GM21619 (cell line): ENCODE measurements around the gene GLO1.

ENCODE experiments used
- ATAC-seq: cut with Tn5 transposase; IDR thresholded peaks from one replicate; pipeline ENCODE4 v1.9.1; 2021; ENCODE audit not compliant: unreplicated experiment

The GLO1 gene

DNA sequence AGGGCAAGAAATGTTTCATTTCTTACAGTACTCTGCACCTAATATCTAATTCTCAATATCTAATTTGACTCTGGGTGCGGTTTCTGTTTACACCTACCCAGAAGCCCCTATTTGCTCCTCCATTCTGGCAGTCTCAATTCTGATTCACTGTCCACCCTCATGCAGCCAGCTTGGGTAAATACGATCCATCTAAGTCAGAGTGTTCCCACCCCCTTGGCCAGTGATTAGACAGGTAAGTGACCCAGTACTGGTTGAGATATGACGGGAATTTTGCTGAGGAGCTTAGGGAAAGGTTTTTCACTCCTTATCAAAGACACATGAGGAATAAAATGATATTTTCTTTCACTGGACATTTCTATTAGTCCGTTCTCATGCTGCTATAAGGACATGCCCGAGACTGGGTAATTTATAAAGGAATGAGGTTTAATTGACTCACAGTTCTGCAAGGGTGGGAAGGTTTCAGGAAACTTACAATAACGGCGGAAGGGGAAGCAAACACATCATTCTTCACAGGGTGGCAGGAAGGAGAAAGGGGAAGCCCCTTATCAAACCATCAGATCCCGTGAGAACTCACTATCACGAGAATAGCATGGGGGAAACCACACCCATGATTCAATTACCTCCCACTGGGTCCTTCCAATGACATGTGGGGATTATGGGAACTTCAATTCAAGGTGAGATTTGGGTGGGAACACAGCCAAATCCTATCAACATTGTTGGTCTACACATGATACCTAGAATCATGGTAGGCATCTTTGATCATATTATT is 29.4 kb downstream of the GLO1 start:
- ATAC-seq: no peak

DNA sequence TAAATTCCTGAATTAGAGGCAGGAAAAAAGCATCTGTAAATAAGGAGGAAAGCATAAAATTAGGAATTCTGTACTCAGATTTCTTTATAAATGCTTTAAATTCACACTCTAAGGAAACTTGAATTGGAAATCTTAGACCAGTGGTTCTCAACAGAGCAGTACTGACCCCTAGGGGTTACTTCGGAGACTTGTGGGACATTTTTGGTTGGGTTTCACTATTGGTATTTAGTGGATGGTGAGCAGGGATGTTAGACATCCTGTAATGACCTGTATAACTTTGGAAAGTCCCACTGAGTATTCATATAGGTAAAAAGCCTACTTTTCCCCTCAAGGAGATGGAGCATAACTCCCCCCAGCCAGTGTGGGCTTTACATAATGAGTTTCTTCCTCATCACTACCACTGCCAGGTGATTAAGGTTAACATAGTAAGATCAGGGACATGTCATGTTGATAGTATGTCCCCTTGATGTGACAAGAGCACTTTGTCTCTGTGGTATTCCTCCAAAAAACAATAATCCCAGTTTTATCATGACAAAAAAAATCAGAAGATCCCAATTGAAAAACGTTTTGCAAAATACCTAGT is 31.0 kb downstream of the GLO1 start:
- peak; percentile 78 for ATAC-seq

DNA sequence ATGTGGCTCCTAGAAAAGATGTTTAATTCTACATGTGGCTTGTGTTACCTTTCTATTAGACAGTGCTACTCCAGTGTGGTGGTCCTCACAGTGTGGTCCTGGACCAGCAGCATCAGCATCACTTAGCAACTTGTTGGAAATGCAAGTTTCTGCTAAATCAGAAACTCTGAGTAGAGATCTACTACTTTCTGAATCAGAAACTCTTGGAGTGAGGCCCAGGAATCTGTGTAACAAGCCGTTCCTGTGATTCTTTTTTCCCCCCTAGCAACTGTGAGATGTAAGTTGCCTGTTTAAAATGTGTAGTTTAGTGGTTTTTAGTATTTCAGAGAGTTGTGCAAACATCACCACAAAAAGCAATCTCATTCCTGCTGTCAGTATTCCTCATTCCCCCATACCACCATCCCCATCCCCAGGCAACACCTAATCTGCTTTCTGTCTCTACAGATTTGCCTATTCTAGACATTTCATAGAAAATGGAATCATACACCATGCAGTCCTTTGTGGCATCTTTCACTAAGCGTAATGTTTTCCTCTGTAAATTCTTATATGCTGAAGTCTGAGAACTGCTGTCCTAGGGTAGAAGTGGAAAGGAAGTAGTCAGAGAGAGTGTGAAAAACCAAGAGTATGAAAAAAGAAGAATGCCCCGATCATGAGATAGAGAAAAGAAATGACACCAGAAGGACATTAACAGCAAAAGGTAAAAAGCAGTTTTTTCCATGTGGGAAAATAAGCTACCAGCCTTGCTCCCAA is 44.4 kb downstream of the GLO1 start:
- no peak for ATAC-seq

DNA sequence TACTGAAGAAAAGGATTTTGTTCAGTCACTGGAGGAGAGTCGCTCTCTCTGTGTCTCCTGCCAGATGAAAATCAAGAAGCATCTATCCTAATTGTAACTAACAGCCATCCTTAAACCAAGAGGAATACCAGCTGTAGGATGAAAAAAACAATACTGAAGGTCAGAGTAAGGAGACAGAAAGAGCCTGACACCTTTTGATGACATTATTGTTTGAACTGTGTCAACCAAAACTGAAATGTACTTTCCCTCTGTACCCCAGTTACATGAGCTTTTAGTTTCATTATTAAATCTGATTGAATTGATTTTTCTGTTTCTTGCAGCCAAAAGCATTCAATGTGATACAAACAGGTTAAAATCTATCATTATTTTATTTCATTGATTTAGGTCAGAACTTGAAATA is 46.0 kb downstream of the GLO1 start:
- no peak for ATAC-seq

DNA sequence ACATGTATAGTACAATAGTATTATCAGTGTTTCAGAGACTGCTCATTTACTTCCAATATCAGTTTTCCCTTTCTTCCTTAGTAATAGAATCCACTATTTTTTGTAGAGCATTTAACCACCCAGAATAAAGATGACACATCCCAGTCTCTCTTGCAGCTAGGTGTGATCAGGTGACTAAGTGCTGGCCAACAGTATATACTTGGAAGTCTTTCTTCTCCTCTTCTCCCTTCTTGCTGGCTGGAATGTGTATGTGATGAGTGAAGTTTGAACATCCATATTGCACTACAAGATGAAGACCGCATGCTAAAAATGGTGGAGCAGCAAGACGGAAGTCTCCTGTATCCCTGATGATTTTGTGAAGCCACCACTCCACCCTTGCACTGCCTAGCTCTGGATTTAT is 48.7 kb downstream of the GLO1 start:
- ATAC-seq: no peak

DNA sequence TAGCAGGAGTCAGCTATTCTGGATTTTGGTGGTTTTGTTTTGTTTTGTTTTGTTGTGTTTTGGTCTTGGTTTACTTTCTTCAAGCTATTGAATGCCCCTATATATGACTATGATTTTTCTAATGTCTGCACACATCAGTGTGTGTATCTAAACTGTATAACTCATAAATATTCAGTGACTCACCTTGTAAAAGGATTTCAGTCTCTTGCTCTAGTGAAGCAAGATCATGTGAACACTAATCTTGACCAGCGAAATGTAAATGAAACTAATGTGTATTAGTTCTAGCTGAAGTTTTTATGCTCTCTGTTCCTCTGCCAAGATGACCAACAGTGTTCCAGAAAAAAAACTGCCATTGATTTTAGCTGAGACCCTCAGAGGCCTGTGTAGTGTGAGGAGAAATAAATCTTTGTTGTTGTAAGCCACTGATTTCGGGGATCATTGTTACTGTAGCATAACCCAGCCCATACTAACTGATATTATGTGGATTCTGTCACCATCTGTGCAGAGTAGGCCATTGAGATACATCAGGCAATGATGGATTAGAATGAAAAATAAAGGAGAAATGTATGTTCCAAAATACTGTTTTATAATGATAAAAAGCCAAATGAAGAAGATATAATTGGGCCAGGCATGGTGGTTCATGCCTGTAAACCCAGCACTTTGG is 51.7 kb downstream of the GLO1 start:
- ATAC-seq: no peak

DNA sequence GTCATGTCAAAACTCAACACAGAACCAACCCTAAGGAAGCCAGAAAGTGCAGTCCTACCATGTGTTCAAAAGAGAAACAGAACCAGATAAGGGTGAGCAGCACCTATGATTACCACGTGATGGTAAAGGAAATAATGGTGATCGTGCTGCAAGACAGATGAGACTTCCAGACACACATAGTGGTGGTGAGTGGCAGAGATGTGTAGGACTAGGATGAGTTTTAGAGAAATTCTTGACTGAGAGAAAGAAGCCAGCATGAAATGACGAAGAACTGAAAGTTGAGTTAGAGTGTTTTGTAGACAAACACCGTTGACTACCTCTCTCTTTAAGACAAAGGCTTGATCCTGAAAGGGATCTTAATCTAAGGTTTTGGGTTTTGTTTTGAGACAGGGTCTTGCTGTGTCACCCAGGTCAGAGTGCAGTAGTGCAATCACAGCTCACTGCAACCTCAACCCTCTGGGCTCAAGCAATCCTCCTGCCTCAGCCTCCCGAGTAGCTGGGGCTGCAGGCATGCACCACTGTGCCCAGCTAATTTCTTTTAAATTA is 52.7 kb downstream of the GLO1 start:
- no peak for ATAC-seq

DNA sequence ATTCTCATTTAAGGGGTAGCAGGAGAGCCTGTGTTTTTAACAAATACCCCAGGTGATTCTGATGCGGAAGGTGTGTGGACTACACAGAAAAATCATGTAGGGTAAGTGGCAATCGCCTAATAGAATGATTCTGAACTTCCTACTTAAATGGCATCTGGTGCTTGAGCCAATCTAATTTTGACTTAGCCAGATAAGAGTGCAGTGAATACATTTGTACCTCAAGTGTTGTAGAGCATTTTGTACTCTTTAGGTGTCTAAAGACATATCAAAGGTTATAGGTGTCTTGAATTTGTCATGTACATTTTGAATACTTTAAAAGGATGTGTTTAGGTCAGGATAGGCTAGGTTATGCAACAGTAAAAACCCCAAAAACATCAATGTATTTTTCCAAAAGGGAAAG is 53.2 kb downstream of the GLO1 start:
- ATAC-seq: no peak

DNA sequence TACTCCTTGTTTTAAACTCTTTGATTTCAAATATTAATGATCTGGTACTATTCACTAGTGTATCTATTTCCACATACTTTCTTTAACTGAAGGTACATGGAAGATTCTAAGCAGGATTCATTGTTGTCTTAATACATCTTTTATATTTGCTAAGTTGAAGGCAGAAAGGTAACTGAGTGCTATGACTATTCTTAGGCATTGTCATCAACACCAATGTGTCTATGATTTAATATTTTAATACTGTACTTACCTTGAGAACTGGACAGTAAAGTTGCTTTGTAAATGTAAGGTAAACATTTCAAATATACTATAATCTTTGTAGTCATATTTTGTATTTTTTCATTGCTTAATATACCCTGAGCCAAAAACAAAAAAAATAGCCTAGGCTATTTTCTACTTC is 54.3 kb downstream of the GLO1 start:
- ATAC-seq: no peak

DNA sequence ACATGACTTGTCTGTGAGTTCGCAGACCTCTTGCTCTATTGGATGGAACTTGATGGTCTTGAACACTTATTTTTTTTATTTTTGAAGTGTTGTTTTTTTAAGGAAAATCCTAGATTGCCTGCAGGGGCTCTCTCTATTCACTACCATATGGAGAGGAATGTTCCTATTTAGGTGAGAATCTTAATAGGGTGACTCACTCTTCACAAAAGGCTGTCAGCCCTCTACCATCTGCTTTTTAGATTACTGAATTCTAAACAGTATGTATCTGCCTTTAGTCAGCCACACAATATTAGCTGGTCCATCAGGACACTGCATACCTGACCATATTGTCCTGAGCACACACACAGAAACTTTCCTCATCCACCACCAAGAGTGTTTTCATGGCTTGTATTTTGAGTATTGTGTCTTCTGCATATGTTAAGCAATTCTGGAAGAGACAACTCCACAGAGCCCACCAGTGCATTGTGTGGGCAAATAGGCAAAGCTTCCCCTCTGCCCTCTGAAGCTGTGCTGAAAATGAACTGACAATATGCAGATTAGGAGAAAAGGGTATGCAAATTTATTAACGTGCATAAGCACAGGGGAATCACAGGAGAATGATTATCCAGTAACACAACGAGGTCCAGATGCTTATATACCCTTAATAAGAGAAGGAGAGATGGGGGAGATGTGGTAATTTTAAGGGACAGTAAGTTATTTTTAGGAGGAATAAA is 56.6 kb downstream of the GLO1 start:
- ATAC-seq: no peak

DNA sequence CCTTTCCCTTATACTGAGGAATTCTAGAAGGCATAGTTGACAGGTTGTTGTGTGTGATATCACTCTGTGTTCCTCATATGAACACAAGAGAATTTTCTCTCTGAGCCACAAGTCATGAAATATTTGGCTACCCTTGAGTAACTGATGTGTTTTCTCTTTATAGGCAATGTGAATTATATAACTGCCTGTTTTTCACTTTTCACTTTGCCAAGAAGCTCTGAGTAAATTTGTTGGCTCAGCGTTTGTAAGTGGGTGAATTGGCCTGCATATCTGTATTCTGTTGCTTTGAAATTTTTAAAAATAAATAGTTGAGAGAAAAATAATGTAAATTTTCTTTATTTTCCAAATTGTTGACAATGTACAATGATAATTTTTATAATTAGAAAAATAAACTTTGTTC is 58.0 kb downstream of the GLO1 start:
- no peak for ATAC-seq

DNA sequence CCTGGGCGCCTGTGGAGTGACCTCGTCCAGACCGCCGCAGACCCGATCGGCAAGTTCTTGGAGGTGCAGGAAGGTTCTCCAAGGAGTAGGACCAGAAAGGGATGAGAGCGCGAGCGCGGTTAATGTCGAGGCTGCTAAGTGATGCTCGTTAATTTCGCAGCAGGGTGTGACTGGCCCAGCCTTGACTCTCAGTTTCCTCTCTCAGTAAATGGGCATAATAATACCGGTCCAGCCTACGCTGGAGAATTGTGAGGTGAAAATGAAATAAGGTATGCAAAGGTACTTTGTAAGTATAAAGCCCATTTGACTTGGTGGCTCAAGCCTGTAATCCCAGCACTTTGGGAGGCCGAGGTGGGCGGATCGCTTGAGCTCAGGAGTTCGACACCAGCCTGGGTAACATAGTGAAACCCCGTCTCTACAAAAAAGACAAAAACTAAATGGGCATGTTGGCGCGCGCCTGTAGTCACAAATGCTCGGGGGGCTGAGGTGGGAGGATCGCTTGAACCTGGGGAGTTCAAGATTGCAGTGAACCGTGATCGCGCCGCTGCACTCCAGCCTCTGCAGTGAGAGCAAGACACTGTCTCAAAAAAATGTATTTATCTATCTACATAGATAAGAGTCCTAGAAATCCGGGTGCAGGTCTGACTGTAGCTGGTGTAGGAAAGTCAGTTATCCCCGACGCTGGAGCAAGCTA is 62.6 kb downstream of the GLO1 start:
- peak; percentile 12 for ATAC-seq

DNA sequence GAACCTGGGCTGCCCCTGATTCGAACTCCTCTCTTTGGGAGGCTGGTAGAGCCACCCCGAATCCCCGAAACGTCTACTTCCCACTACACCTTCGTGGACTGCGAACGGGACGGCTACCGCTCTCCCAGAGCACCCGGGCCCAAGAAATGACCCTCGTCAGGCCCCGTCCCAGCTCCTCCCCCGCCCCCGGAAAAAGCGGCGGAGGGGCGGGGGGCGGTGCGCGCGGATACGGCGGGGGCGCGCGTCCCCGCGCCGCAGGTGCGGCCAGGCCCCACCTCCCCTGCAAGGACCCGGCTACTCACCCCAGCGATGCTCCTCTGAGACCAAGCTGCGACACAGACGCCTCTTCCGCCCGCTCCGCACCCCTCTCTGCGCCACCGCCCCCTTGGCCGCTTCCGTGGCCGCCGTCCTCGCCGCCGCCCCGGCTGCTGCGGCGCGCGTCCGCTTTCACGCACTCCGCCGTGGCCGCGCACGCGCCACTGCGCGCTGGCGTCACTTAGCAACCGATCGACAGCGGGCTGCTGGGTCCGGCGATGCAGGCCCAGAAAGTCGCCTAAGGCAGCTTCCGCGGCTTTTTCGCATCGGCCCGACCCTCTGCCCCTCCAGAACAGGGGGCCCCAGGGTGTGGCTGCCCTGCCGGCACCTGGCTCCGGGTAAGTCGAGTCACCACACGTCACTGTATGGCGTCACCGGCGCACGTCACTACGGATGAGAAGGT is 63.3 kb downstream of the GLO1 start, which contains the start of gene BTBD9:
TSS of gene BTBD9 (minus strand) at position 432 of the 718 bp plus-strand sequence.
- peak; percentile 73 for ATAC-seq

DNA sequence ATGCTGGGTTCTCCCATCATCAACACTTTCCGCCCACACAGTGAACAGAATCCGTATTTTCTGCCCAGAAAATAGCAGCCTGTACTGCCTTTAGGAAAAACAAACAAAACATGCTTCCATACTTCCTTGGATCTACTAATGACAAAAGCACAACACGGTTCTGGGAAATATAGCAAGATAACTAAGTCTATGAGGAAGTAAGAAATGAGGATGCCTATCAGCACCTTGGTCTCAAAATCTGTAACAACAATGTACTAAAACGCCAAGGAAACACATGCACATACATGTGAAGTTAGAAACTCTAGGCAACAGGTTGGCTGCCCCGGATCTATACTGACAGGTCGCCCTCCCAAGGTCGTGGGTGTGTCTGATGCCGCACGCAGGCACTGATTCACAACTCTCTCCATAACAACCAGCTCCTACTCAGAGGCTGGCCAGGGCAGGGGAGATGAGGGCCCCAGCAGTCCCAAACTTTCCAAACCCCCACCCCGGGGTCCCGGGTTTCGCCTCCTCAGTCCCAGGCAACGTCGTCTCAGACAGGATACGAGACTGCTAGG is 63.9 kb downstream of the GLO1 start:
- ATAC-seq: peak; percentile 26

DNA sequence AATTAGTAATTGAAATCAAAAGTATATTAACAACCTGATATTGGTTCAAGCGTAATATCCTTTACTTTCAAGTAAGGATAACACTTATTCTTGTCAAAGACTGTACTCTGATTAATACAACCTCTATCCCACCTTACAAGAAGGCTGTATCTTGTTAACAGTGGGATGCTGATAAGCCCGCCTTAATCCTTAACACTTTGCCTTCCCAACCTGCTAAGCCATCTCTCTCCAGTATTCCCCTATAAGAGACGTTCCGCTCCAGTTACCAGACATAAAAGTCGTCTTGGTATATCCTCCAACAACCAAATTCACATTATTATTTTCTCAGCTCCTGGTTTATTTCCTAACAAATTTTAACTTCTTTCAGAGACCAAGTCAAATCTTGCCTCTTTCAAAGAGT is 65.2 kb downstream of the GLO1 start:
- no peak for ATAC-seq

DNA sequence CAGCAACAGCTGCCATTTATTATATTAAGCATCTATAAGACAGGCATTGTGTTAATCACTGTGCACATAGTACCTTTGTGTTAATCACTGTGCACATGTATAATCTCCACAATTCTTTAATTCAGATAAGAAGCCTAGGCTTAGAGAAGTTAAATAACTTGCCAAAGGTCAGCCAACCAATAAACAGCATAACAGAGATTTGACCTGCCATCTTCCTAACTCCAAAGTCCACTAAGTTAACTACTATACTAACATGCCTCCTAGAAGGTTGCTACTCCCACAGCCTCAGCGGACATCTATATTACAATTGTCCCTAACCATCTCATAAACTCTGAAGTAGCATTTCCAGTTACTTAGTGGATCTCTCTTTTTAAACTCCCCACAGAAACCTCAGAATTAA is 66.9 kb downstream of the GLO1 start:
- no peak for ATAC-seq

DNA sequence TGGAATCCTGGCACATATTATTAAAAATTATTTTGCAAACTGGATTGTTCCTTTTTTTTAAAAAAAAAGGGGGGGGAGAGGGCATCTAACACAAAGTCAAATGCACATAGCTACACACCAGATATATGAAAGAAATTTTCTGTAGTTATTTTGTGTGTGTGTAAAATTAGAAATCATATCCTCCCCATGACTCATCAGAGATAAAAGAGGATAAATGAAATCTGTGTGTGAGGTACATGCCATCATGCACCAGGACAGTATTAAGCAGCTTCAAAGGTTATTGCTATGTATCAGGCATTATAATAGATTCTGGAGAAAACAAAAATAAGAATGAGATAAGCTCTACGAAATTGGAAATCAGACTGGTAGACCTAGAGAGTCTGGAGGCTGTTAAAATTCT is 68.4 kb downstream of the GLO1 start:
- ATAC-seq: no peak

DNA sequence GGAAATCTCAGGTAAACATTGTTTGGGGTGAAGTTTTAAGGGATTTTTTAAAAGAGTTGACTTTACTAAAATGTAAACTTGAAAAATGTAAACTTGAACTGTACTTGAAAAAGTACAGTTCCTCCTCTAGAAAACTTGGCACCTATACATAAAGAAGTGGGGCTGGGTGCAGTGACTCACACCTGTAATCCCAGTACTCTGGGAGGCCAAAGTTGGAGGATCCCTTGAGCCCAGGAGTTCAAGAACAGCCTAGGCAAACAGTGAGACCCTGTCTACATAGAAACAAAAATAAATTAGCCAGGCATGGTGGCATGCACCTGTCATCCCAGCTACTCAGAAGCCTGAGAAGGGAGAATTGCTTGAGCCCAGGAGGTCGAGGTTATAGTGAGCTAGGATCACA is 70.5 kb downstream of the GLO1 start:
- ATAC-seq: no peak

DNA sequence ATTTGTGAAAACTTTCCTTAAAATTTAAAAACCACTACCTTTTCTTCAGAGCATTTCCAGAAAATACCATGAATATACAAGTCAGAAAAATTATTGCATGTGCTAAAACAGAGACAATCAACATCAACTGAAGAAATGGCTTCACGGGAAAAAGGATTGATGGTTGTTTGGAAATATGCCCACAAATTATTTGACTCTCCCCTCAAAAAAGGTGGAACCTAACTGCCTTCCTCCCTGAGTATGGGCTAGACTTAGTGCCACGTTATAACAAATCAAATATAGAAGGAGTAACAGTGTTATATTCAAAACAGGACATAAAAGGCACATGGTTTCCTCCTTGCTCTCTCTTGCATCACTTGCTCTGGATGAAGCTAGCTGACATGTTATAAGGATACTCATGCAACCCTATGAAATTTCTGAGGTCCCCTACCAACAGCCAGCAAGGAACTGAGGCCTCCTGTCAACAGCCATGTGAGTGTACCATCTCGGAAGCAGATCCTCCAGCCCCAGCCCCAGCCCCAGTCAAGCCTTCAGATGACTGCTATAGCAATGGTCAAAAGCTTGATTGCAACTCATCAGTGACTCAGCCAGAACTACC is 71.7 kb downstream of the GLO1 start:
- no peak for ATAC-seq
